GM23338 (cell line): ENCODE results near the gene GRAMD4. TPM values are rescaled to one million over a fixed set of nuclear protein-coding genes. Genes with fewer than 3 reads are reported as not detected.

Source experiments
- ATAC-seq: fragments of 200-7000 bp; cut with Tn5 transposase; 3 replicates; pipeline ENCODE4 v1.9.1; 2020
- DNase-seq: peaks from one replicate; pipeline ENCODE4 v3.0.0-alpha.2; 2015; ENCODE audit warnings: low spot score
- H2AFZ ChIP-seq: fragments of 200-600 bp; sonication (generic); 2 replicates; pipeline ENCODE4 v1.8.0; 2016; ENCODE audit warnings: antibody characterized with exemption, mild to moderate bottlenecking, moderate library complexity
- H3F3A ChIP-seq: fragments of 200-600 bp; sonication (generic); replicated peaks from 2 replicates; pipeline ENCODE4 v1.8.0; 2017; ENCODE audit warnings: antibody characterized with exemption, mixed run types, low read depth
- H3K27ac ChIP-seq: fragments of 200-600 bp; sonication (generic); 2 replicates; pipeline ENCODE4 v1.6.1; 2016; ENCODE audit warnings: low read depth
- H3K27me3 ChIP-seq: fragments of 200-600 bp; sonication (generic); 2 replicates; pipeline ENCODE4 v1.8.0; 2016; ENCODE audit warnings: mild to moderate bottlenecking, mixed run types, moderate library complexity; ENCODE audit not compliant: insufficient read depth
- H3K36me3 ChIP-seq: fragments of 200-600 bp; sonication (generic); 2 replicates; pipeline ENCODE4 v1.8.0; 2016; ENCODE audit warnings: mild to moderate bottlenecking; ENCODE audit not compliant: insufficient read depth
- H3K4me1 ChIP-seq: fragments of 200-600 bp; sonication (generic); 2 replicates; pipeline ENCODE4 v1.8.0; 2016; ENCODE audit warnings: mild to moderate bottlenecking, moderate library complexity; ENCODE audit not compliant: insufficient read depth
- H3K4me2 ChIP-seq: fragments of 200-600 bp; sonication (generic); 2 replicates; pipeline ENCODE4 v1.7.1; 2017; ENCODE audit warnings: mixed run types
- H3K4me3 ChIP-seq: fragments of 200-600 bp; sonication (generic); 2 replicates; pipeline ENCODE4 v1.6.1; 2016; ENCODE audit warnings: mixed run types
- H3K79me2 ChIP-seq: fragments of 200-600 bp; sonication (generic); replicated peaks from 2 replicates; pipeline ENCODE4 v1.8.0; 2017; ENCODE audit warnings: mild to moderate bottlenecking; ENCODE audit not compliant: insufficient read depth
- H3K9me2 ChIP-seq: fragments of 200-600 bp; sonication (generic); 2 replicates; pipeline ENCODE4 v1.8.0; 2017; ENCODE audit not compliant: insufficient read depth
- H4K20me1 ChIP-seq: fragments of 200-600 bp; sonication (generic); replicated peaks from 2 replicates; pipeline ENCODE4 v1.8.0; 2017; ENCODE audit warnings: mild to moderate bottlenecking; ENCODE audit not compliant: insufficient read depth
- H3K27ac Mint-ChIP-seq: 2 replicates; pipeline ENCODE4 v1.8.0; 2020; ENCODE audit warnings: inconsistent platforms, mild to moderate bottlenecking, moderate library complexity, mixed read lengths
- H3K27me3 Mint-ChIP-seq: 3 replicates; pipeline ENCODE4 v1.8.0; 2022; ENCODE audit warnings: low read depth, mild to moderate bottlenecking, moderate library complexity, mixed read lengths, inconsistent platforms; ENCODE audit not compliant: insufficient read depth, poor library complexity
- H3K36me3 Mint-ChIP-seq: 3 replicates; pipeline ENCODE4 v1.8.0; 2021; ENCODE audit warnings: low read depth, mild to moderate bottlenecking, inconsistent platforms, moderate library complexity, mixed read lengths
- H3K4me1 Mint-ChIP-seq: 3 replicates; pipeline ENCODE4 v1.8.0; 2020; ENCODE audit warnings: mild to moderate bottlenecking, inconsistent platforms, mixed read lengths
- H3K4me3 Mint-ChIP-seq: 3 replicates; pipeline ENCODE4 v1.8.0; 2021; ENCODE audit warnings: moderate library complexity, mild to moderate bottlenecking, inconsistent platforms, mixed read lengths
- H3K9me3 Mint-ChIP-seq: 3 replicates; pipeline ENCODE4 v1.8.0; 2020; ENCODE audit warnings: moderate library complexity, mild to moderate bottlenecking, inconsistent platforms, mixed read lengths
- CREB1 ChIP-seq: fragments of 250-450 bp; sonication (Bioruptor Pico); IDR thresholded peaks from 2 replicates; pipeline ENCODE4 v1.5.0; 2020; ENCODE audit warnings: low read depth, mild to moderate bottlenecking, moderate library complexity
- EZH2 ChIP-seq: fragments of 200-600 bp; sonication (generic); IDR thresholded peaks from one replicate; pipeline ENCODE4 v1.8.0; 2017; ENCODE audit warnings: antibody characterized with exemption, mild to moderate bottlenecking, low read depth; ENCODE audit not compliant: unreplicated experiment
- EZH2phosphoT487 ChIP-seq: fragments of 200-600 bp; sonication (generic); IDR thresholded peaks from one replicate; pipeline ENCODE4 v1.8.1; 2018; ENCODE audit warnings: antibody characterized with exemption; ENCODE audit not compliant: unreplicated experiment
- JUNB ChIP-seq: IDR thresholded peaks from one replicate; pipeline ENCODE4 v1.6.1; 2016; ENCODE audit warnings: antibody characterized with exemption; ENCODE audit not compliant: unreplicated experiment
- NANOG ChIP-seq: IDR thresholded peaks from 2 replicates; pipeline ENCODE4 v1.6.1; 2016; ENCODE audit warnings: antibody characterized with exemption, borderline replicate concordance
- POLR2AphosphoS5 ChIP-seq: IDR thresholded peaks from 2 replicates; pipeline ENCODE4 v1.6.1; 2016; ENCODE audit warnings: antibody characterized with exemption, low read depth
- STAT1 ChIP-seq: IDR thresholded peaks from one replicate; pipeline ENCODE4 v1.6.1; 2016; ENCODE audit warnings: antibody characterized with exemption; ENCODE audit not compliant: unreplicated experiment
- ZNF114 ChIP-seq: fragments of 250-450 bp; sonication (Bioruptor Pico); IDR thresholded peaks from 2 replicates; pipeline ENCODE4 v1.5.0; 2020; ENCODE audit warnings: mild to moderate bottlenecking, moderate library complexity
- ZNF331 ChIP-seq: fragments of 250-450 bp; sonication (Bioruptor Pico); IDR thresholded peaks from 2 replicates; pipeline ENCODE4 v1.5.0; 2020; ENCODE audit warnings: low read depth, mild to moderate bottlenecking, moderate library complexity
- polyA plus RNA-seq: library from polyadenylated mRNA; unstranded; fragments of >200 nt; fragmentation: Nextera tagmentation; extraction: Ambion mirVana; gene quantifications from 2 replicates; pipeline ENCODE4 v1.2.1, GENCODE V29; 2016
- total RNA-seq: library from RNA; depleted of rRNA; stranded (reverse); fragments of >200 nt; shearing (Covaris generic); gene quantifications from 2 replicates; pipeline ENCODE4 v1.2.3, GENCODE V29; 2014
- TF ChIP-seq, protein P1 (sequence below): IDR thresholded peaks from 2 replicates; pipeline ENCODE4 v1.6.1; 2016; ENCODE audit warnings: antibody characterized with exemption
- TF ChIP-seq, protein P2 (sequence below): IDR thresholded peaks from one replicate; pipeline ENCODE4 v1.6.1; 2018; ENCODE audit warnings: antibody characterized with exemption; ENCODE audit not compliant: unreplicated experiment
- TF ChIP-seq, protein P3 (sequence below): fragments of 250-450 bp; sonication (Bioruptor Pico); IDR thresholded peaks from 2 replicates; pipeline ENCODE4 v1.5.0; 2020; ENCODE audit warnings: mild to moderate bottlenecking, moderate library complexity

Gene GRAMD4
- total and polyA plus RNA-seq, 2 experiments from 2014 or later: 2.7 to 81.8 TPM

DNA sequence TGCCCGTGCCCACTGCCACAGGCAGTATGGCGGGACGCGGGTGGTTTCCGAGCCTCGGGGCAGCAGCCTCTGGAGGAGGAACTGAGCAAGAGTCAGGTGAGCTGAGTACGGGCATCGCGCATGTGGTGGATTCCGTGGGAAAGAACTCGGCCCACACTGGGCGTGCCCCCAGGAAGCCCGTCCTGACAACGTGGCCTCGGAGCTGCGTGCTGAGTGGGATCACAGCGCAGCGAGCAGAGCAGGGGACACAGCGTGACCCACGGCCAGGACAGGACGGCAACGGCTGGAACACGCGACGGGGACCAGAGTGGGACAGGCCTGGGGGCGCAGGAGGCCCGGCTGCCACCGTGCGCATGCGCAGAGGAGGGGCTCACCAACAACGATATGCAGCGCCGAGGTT lies 81.1 kb downstream of the GRAMD4 start:
- H3K36me3 Mint-ChIP-seq: peaks cover 39% of the 10 kb centered on the region
- Histone ChIP-seq H4K20me1 (no peaks in the 10 kb centered on the region), H3K4me2 (no peak overlapping the region), H3K9me2 (no peaks in the 10 kb centered on the region), H3K27me3 (no peaks in the 10 kb centered on the region), H3F3A (no peaks in the 10 kb centered on the region), H3K27ac (no peak overlapping the region), H3K79me2 (no peaks in the 10 kb centered on the region), H3K36me3 (peaks cover 3% of the 10 kb centered on the region; the same call in 1 of the 2 replicates), H2AFZ (no peak overlapping the region), H3K4me3 (no peak overlapping the region), H3K4me1 (no peaks in the 10 kb centered on the region)
- peaks cover 2% of the 10 kb centered on the region; the same call in 1 of the 3 replicates for H3K4me1 Mint-ChIP-seq
- H3K9me3 Mint-ChIP-seq: no peaks in the 10 kb centered on the region; the same call in 2 of the 3 replicates
- ATAC-seq: no peak
- H3K27ac Mint-ChIP-seq: no peak overlapping the region
- no peak for DNase-seq
- H3K4me3 Mint-ChIP-seq: no peak overlapping the region
- TF ChIP-seq, protein P1, sequence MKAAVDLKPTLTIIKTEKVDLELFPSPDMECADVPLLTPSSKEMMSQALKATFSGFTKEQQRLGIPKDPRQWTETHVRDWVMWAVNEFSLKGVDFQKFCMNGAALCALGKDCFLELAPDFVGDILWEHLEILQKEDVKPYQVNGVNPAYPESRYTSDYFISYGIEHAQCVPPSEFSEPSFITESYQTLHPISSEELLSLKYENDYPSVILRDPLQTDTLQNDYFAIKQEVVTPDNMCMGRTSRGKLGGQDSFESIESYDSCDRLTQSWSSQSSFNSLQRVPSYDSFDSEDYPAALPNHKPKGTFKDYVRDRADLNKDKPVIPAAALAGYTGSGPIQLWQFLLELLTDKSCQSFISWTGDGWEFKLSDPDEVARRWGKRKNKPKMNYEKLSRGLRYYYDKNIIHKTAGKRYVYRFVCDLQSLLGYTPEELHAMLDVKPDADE: no peak
- TF ChIP-seq EZH2 (no peak), CREB1 (CRISPR knock-in tag) (no peak), POLR2AphosphoS5 (no peak), NANOG (no peak), ZNF114 (CRISPR knock-in tag) (no peak), EZH2phosphoT487 (no peak), JUNB (no peak), ZNF331 (CRISPR knock-in tag) (no peak), STAT1 (no peak)
- TF ChIP-seq, protein P2, sequence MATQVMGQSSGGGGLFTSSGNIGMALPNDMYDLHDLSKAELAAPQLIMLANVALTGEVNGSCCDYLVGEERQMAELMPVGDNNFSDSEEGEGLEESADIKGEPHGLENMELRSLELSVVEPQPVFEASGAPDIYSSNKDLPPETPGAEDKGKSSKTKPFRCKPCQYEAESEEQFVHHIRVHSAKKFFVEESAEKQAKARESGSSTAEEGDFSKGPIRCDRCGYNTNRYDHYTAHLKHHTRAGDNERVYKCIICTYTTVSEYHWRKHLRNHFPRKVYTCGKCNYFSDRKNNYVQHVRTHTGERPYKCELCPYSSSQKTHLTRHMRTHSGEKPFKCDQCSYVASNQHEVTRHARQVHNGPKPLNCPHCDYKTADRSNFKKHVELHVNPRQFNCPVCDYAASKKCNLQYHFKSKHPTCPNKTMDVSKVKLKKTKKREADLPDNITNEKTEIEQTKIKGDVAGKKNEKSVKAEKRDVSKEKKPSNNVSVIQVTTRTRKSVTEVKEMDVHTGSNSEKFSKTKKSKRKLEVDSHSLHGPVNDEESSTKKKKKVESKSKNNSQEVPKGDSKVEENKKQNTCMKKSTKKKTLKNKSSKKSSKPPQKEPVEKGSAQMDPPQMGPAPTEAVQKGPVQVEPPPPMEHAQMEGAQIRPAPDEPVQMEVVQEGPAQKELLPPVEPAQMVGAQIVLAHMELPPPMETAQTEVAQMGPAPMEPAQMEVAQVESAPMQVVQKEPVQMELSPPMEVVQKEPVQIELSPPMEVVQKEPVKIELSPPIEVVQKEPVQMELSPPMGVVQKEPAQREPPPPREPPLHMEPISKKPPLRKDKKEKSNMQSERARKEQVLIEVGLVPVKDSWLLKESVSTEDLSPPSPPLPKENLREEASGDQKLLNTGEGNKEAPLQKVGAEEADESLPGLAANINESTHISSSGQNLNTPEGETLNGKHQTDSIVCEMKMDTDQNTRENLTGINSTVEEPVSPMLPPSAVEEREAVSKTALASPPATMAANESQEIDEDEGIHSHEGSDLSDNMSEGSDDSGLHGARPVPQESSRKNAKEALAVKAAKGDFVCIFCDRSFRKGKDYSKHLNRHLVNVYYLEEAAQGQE: no peak
- TF ChIP-seq, protein P3, sequence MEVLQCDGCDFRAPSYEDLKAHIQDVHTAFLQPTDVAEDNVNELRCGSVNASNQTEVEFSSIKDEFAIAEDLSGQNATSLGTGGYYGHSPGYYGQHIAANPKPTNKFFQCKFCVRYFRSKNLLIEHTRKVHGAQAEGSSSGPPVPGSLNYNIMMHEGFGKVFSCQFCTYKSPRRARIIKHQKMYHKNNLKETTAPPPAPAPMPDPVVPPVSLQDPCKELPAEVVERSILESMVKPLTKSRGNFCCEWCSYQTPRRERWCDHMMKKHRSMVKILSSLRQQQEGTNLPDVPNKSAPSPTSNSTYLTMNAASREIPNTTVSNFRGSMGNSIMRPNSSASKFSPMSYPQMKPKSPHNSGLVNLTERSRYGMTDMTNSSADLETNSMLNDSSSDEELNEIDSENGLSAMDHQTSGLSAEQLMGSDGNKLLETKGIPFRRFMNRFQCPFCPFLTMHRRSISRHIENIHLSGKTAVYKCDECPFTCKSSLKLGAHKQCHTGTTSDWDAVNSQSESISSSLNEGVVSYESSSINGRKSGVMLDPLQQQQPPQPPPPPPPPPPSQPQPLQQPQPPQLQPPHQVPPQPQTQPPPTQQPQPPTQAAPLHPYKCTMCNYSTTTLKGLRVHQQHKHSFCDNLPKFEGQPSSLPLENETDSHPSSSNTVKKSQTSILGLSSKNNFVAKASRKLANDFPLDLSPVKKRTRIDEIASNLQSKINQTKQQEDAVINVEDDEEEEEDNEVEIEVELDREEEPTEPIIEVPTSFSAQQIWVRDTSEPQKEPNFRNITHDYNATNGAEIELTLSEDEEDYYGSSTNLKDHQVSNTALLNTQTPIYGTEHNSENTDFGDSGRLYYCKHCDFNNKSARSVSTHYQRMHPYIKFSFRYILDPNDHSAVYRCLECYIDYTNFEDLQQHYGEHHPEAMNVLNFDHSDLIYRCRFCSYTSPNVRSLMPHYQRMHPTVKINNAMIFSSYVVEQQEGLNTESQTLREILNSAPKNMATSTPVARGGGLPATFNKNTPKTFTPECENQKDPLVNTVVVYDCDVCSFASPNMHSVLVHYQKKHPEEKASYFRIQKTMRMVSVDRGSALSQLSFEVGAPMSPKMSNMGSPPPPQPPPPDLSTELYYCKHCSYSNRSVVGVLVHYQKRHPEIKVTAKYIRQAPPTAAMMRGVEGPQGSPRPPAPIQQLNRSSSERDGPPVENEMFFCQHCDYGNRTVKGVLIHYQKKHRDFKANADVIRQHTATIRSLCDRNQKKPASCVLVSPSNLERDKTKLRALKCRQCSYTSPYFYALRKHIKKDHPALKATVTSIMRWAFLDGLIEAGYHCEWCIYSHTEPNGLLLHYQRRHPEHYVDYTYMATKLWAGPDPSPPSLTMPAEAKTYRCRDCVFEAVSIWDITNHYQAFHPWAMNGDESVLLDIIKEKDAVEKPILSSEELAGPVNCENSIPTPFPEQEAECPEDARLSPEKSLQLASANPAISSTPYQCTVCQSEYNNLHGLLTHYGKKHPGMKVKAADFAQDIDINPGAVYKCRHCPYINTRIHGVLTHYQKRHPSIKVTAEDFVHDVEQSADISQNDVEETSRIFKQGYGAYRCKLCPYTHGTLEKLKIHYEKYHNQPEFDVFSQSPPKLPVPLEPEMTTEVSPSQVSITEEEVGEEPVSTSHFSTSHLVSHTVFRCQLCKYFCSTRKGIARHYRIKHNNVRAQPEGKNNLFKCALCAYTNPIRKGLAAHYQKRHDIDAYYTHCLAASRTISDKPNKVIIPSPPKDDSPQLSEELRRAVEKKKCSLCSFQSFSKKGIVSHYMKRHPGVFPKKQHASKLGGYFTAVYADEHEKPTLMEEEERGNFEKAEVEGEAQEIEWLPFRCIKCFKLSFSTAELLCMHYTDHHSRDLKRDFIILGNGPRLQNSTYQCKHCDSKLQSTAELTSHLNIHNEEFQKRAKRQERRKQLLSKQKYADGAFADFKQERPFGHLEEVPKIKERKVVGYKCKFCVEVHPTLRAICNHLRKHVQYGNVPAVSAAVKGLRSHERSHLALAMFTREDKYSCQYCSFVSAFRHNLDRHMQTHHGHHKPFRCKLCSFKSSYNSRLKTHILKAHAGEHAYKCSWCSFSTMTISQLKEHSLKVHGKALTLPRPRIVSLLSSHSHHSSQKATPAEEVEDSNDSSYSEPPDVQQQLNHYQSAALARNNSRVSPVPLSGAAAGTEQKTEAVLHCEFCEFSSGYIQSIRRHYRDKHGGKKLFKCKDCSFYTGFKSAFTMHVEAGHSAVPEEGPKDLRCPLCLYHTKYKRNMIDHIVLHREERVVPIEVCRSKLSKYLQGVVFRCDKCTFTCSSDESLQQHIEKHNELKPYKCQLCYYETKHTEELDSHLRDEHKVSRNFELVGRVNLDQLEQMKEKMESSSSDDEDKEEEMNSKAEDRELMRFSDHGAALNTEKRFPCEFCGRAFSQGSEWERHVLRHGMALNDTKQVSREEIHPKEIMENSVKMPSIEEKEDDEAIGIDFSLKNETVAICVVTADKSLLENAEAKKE: no peak
- no peaks in the 10 kb centered on the region for H3K27me3 Mint-ChIP-seq
